Suppressor macrophage treated with lipopolysaccharide for 4 hours (primary cell): ENCODE results near the gene PTPRO.

Experiments used
- DNase-seq: peaks from one replicate; pipeline ENCODE4 v3.0.0-alpha.2; 2020

The PTPRO gene

GRCh38 chr12:15355766-15356165 lies 33.5 kb downstream of the PTPRO start:
- DNase-seq: no peak

GRCh38 chr12:15356951-15357364 lies 34.6 kb downstream of the PTPRO start:
- DNase-seq: no peak

- no peak for DNase-seq
Observed at GRCh38 chr12:15364221-15365160, 42.2 kb downstream of the PTPRO start.

GRCh38 chr12:15368812-15369211 lies 46.5 kb downstream of the PTPRO start:
- no peak for DNase-seq

- no peak for DNase-seq
Observed at GRCh38 chr12:15372352-15372751, 50.0 kb downstream of the PTPRO start.

GRCh38 chr12:15387772-15388171 lies 65.5 kb downstream of the PTPRO start:
- DNase-seq: no peak

- DNase-seq: no peak
Observed at GRCh38 chr12:15389561-15389960, 67.3 kb downstream of the PTPRO start.

- no peak for DNase-seq
Observed at GRCh38 chr12:15393037-15393436, 70.7 kb downstream of the PTPRO start.

- DNase-seq: no peak
Observed at GRCh38 chr12:15393995-15394394, 71.7 kb downstream of the PTPRO start.

- DNase-seq: no peak
Observed at GRCh38 chr12:15404485-15404884, 82.2 kb downstream of the PTPRO start.

GRCh38 chr12:15405606-15406005 lies 83.3 kb downstream of the PTPRO start:
- no peak for DNase-seq

GRCh38 chr12:15407025-15407424 lies 84.7 kb downstream of the PTPRO start:
- no peak for DNase-seq

- DNase-seq: no peak
Observed at GRCh38 chr12:15411842-15412241, 89.5 kb downstream of the PTPRO start.

GRCh38 chr12:15417691-15418090 lies 95.4 kb downstream of the PTPRO start:
- DNase-seq: no peak

- DNase-seq: no peak
Observed at GRCh38 chr12:15423629-15424028, 101.3 kb downstream of the PTPRO start.

- DNase-seq: no peak
Observed at GRCh38 chr12:15427913-15428312, 105.6 kb downstream of the PTPRO start.

- no peak for DNase-seq
Observed at GRCh38 chr12:15428632-15429031, 106.3 kb downstream of the PTPRO start.

GRCh38 chr12:15429262-15429661 lies 107.0 kb downstream of the PTPRO start:
- no peak for DNase-seq

- no peak for DNase-seq
Observed at GRCh38 chr12:15435597-15435996, 113.3 kb downstream of the PTPRO start.

- DNase-seq: no peak
Observed at GRCh38 chr12:15439459-15439858, 117.2 kb downstream of the PTPRO start.

GRCh38 chr12:15443050-15443449 lies 120.7 kb downstream of the PTPRO start:
- DNase-seq: no peak

- no peak for DNase-seq
Observed at GRCh38 chr12:15443611-15444010, 121.3 kb downstream of the PTPRO start.

- no peak for DNase-seq
Observed at GRCh38 chr12:15444523-15444922, 122.2 kb downstream of the PTPRO start.

- no peak for DNase-seq
Observed at GRCh38 chr12:15446807-15447206, 124.5 kb downstream of the PTPRO start.

- DNase-seq: peak; percentile 43
Observed at GRCh38 chr12:15453613-15454012, 131.3 kb downstream of the PTPRO start.
